GM18951 (cell line): ENCODE results near the gene LIME1.

Experiments
- POLR2A ChIP-seq: IDR thresholded peaks from 4 replicates; pipeline ENCODE4 v1.6.1; 2011; ENCODE audit warnings: mild to moderate bottlenecking; ENCODE audit not compliant: insufficient read length, insufficient read depth; ENCODE audit errors: extremely low read depth
- in situ Hi-C: fragments of 300-500 bp; cut with MboI; formaldehyde crosslinking; loops from one replicate; pipeline ENCODE4 v1.12.0; 2022; ENCODE audit warnings: low sequenced_read_pairs, mixed read lengths, inconsistent platforms; ENCODE audit not compliant: unreplicated experiment

The LIME1 gene

DNA sequence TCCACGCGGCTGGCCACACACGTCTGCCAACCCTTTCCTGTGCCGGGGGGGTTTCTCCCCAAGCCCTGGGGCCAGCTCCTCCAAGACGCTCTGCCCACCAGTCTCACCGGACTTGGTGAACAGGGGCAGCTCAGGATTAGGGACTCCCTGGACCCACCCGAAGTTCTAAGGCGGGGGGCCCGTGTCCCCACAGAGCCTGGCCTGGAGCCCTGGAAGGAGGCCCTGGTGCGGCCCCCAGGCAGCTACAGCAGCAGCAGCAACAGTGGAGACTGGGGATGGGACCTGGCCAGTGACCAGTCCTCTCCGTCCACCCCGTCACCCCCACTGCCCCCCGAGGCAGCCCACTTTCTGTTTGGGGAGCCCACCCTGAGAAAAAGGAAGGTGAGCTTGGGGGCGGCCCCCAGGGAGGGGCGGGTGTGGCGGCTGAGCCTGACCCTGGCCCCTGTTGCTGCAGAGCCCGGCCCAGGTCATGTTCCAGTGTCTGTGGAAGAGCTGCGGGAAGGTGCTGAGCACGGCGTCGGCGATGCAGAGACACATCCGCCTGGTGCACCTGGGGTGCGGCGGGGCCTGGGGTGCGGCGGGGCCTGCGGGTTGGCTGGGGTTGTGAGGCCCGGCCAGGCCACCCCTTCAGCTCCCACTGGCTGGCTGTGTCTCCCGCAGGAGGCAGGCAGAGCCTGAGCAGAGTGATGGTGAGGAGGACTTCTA, 5.4 kb downstream of the LIME1 start:
- in situ Hi-C loops: no loop called here

DNA sequence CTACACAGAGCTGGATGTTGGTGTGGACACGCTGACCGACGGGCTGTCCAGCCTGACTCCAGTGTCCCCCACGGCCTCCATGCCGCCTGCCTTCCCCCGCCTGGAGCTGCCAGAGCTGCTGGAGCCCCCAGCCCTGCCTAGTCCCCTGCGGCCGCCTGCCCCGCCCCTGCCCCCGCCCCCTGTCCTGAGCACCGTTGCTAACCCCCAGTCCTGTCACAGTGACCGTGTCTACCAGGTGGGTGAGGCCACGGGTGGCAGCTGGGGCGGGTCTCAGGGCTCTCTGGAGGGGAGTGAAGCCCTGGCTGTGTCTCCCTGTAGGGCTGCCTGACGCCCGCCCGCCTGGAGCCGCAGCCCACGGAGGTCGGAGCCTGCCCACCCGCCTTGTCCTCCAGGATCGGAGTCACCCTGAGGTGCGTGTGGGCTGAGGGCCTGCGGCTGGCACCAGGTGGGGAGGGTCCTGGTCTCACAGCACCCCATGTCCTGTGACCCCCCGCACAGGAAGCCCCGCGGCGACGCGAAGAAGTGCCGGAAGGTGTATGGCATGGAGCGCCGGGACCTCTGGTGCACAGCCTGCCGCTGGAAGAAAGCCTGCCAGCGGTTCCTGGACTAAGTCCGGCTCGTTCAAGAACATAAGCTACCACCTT, 6.0 kb downstream of the LIME1 start:
- in situ Hi-C loops: no loop called here
- TF ChIP-seq POLR2A: no peak

More for the DNA sequence above, 5.4 kb downstream of the LIME1 start:
- TF ChIP-seq POLR2A: no peak

DNA sequence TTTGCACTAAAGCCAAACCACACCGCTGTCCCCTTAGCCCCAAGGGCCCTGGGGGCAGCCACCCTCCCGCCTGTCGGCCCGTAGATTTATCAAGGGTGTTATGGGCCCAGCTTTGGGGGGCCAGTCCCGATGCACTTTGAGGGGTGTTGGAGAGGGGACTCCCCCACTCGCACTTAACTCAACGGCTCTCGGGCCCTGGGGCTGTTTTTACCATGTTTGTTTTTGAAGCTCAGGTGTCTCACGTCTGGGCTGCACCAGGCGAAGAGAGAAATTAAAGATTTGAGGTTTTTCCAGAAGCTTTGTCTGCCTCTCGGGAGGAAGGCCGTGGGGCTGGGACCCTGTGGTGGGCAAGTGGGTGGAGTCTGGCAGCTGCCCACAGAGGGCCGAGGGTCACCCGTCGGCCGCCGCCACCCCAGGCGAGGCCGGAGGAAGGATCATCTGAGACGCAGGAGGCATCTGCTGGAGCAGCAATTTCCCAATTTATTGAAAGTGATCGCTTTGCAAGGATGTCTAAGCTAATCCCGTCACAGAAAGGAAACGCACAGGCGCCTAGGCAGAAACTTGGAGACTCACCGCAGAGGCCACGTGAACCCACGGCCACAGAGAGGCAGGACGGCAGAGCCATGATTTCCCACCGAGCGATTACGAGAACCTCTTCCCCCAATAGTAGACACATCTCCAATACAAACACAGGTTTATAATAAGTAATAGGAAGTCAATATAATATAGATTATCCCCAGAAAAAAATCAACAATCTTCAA, 6.9 kb downstream of the LIME1 start:
- no peak for TF ChIP-seq POLR2A
- in situ Hi-C loops: no loop called here

DNA sequence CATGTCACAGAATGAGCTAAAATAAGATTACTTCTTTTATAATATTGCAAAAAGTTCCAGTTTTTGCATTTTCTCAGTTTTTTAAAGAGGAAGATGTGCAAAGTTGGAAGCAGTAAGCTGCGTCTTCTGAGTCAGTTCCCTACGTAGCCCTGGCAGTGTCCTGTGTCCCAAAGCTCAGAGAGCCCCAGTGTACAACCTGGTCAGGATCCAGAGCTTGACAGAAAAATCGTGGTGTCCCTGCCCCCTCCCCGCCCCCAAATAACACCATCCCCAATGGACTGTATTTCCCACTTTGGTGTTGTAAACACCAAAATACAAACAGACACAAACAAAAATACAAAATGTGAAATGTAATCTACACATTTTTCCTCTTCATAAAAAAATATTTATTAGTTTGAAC, 7.7 kb downstream of the LIME1 start:
- in situ Hi-C loops: no loop called here
- TF ChIP-seq POLR2A: no peak

DNA sequence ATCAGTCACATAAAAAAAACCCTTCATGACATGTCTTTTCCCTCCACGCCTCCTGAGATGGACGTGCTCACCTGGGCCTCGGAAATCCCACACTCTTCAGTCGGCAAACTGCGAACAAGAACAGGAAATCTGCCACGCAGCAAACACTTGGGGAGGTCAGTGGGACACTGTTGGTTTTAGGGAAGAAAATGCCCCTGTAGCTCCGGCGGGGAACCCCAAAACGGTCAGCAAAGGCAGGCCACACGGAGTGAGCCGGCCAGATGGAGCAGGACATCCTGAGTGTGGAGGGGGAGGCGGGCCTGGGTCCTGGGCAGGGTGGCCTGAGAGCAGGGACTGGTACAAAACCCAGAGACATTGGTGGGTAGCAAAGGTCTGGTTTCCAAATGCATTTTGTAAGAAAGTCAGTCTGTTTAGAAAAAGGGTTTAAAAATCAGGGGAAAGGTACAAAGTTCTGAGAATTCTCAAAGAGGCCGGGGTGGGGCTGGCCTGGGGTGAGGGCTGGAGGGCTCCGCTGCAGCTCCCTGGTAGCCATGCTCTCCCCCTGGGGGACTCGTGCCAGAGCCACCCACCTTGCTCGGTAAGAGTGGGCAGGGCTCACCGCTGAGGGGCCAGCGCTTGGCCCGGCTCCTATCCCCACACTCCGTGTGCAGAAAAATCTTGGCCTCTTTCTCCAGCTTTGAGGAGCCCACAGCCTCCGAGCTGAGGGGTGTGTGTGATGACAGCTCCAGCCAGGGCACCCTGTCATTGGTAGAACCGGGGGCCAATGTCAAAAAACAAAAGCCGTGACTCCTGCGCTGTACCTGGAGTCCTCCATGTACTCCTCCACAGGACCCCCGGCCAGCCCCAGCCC, 8.3 kb downstream of the LIME1 start:
- in situ Hi-C loops: no loop called here
- TF ChIP-seq POLR2A: no peak

DNA sequence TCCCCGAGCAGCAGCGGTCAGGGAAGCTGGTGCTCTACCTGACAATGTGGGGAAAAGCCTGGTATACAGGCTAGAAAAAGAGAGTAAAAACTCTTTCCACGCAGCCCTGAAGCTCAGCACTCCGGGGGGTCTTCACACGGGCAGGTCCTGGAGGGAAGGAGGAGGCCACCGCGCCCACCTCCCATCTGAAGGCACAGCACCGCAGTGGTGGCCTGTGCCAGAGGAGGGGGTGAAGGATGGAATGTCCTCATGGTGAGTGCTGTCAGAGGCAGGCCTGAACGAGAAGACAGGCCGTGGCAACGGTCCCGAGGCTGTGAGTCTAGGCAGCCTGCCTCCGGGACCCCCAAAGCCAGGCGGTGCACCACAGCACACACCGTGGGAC, 9.0 kb downstream of the LIME1 start:
- in situ Hi-C loops: no loop called here

DNA sequence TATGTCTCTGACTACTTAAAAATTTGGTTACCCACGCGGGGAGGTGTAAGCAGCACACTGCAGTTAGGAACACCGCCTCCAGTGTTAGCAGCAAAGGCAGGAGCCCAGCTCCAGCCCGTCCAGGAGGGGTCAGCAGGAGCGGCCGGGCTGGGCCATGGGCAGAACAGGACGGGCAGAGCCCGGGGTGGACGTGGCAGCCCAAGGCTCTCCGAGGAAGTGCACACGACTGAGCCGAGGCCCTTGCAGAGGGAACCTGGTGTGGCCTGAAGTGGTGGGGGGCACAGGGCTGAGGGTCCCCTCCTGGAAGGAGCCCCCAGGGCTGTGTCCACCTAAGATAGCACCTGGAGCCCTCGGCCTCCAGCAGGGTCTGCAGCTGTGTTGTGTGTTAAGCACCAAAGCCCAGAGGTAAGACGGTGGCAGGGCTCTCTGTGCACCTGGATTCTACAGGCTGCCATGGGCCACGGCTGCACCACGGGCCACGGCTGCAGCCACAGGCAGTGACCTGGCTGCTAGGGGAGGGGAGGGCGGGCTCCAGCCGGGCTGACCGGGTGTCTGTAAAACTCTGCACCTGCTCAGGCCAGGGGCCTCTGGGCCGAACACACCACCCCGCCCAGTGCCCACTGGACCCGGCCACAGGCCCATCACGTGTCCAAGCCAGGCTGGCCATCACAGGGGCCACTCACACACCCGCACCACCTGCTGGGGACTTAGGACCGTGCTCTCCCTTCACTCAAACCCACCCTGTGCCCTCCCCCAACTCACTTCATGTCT, 9.7 kb downstream of the LIME1 start:
- in situ Hi-C loops: no loop called here
- no peak for TF ChIP-seq POLR2A

More for the DNA sequence above, 9.0 kb downstream of the LIME1 start:
- no peak for TF ChIP-seq POLR2A

DNA sequence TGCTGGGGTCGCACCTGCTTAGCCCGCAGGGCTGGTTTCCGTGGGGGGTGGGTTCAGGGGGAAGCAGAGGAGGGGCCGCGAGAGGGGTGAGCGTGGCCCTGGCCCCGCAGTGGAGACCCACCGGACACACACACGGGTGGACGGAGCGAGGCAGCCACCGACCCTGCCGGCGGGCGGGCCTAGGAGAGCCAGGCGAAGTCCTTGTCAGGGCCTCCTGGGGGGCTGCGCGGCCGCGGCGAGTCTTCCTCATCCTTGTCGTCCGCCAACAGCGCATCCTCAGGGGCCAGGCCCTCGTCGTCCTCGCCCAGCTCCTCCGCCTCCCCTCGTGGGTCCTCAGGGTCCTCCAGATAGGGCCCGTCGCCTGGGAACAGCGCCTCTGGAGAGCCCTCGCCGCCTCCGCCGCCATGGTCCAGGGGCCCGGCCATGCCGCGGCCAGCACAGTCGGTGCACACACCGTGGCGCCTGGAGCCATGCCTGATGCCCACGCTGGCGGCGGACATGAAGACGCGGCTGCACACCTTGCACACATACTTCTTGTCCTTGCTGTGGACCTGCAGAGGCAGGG, 10.4 kb downstream of the LIME1 start:
- in situ Hi-C loops: no loop called here
- TF ChIP-seq POLR2A: no peak

DNA sequence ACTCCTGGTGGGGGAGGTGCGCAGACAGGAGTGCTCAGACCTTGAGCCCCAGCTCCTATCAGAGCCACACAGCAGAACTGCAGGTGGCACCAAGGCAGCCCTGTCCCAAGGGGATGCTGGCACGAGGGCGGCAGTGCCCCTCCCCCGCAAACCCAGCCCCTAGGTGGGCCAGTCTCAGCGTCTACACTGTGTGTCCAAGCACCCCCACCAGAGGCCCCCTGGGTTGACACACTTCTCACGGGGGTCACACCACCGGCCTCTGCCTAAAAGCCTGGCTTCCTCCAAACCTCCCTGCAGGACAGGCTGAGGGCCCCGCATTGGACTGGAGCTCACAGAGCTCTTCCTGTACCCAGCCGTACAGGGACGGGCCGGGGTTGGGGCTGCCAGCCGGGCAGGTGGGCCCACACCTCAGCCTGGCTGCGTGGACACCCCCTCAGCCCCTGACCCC, 11.2 kb downstream of the LIME1 start:
- in situ Hi-C loops: no loop called here
- no peak for TF ChIP-seq POLR2A

DNA sequence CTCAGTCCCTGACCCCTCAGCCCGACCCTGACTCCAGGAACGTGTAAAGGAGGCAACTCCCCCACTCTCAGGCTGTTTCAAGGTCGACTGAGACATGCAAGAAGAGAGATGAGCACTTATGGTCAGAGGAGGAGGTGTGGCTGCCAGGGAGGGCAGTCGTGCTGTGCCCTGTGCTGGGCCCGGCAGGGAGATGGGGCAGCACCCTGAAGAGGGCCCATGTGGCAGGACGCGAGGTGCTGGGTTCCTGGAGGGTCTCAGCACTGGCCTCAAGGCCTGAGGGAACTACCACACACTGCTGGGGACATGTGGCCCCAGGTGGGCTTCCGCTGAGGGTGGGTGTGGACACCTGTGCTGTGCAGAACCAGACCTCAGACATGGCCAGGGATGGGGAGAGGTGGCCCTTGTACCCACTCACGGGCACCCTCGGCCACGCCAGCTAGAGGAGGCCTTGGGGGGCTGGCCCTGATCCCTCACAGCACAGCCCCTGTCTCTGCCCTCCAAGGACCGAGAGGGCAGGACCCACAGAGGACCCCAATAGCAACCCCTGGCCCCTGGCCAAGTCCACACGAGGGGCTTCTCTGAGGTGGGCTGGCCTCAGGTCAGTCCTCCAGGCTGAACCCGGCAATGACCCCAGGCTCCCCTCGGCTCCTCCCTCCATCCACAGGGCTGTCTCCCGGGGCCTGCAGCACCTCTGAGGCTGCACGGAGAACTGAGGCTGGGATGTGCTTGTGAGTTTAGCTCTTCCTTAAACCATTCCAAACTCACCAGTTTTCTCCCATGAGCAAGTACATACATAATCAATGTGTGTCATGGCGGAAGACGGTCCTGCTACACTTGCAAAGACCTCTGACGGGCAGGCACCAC, 11.8 kb downstream of the LIME1 start:
- in situ Hi-C loops: no loop called here
- TF ChIP-seq POLR2A: no peak

DNA sequence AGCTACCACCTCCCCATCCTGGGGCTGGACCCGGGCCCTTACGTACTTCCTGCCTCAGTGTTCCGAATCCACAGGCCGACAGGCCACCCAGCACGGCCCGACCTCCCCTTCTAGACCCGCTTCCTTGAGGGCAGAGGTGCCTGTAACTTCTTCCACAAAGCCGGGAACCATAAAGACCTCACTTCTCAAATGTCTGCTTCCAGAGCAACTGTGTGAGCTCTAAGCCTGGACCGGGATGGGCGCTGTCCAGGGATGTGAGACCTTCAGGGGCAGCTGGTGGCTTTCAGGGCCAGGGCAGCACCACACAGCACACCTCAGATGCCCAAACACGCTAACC, 12.4 kb downstream of the LIME1 start:
- in situ Hi-C loops: no loop called here
- TF ChIP-seq POLR2A: no peak
